SK-N-SH (cell line): ENCODE measurements around the gene POLR1A. TPM values are rescaled to one million over a fixed set of nuclear protein-coding genes. Genes with fewer than 3 reads are reported as not detected.

Experiments used
- CTCF ChIA-PET: fragments of 300-600, 350-600 bp; formaldehyde crosslinking; extraction: SDS; loops from one replicate; lab custom pipeline; 2021; lab: Yijun Ruan, JAX
- POLR2A ChIA-PET: fragments of 350-600 bp; sonication (Branson Sonifier 250); formaldehyde crosslinking; extraction: SDS; loops from one replicate; lab custom pipeline; 2020; ENCODE audit warnings: antibody characterized with exemption, inconsistent platforms; lab: Yijun Ruan, JAX
- DNase-seq: peaks from one replicate; pipeline ENCODE4 v3.0.0; 2012
- H2AFZ ChIP-seq: fragments of 200-600 bp; sonication (generic); 2 replicates; pipeline ENCODE4 v1.8.1; 2016; ENCODE audit warnings: antibody characterized with exemption, mild to moderate bottlenecking, low read depth
- H3F3A ChIP-seq: fragments of 200-600 bp; sonication (generic); replicated peaks from 2 replicates; pipeline ENCODE3; 2016; ENCODE audit warnings: antibody characterized with exemption, mild to moderate bottlenecking; ENCODE audit not compliant: insufficient read depth
- H3K27ac ChIP-seq, 2 experiments: fragments of 200-500 bp in 1 of 2; fragments of 200-600 bp in 1 of 2; sonication (Bioruptor generic) in 1 of 2; sonication (generic), shearing (Covaris generic) in 1 of 2; 2 replicates each; pipeline versions ENCODE4 v1.5.1 to v1.6.1; 2014 to 2016; ENCODE audit warnings: low read depth in 2 of 2, inconsistent platforms in 1 of 2, low read length in 1 of 2, mild to moderate bottlenecking in 1 of 2, mixed read lengths in 1 of 2
- H3K27me3 ChIP-seq: fragments of 200-600 bp; sonication (generic), shearing (Covaris generic); 2 replicates; pipeline ENCODE4 v1.6.1; 2016; ENCODE audit warnings: mixed run types; ENCODE audit not compliant: insufficient read depth
- H3K36me3 ChIP-seq, 2 experiments: fragments of 200-500 bp in 1 of 2; fragments of 200-600 bp in 1 of 2; sonication (Bioruptor generic) in 1 of 2; sonication (generic) in 1 of 2; replicated peaks in 1 of 2; 2 replicates each; pipeline versions ENCODE3 to v1.5.1; 2014 to 2016; ENCODE audit warnings: low read length in 1 of 2, mild to moderate bottlenecking in 1 of 2; ENCODE audit not compliant: insufficient read depth in 2 of 2, control insufficient read depth in 1 of 2
- H3K4me1 ChIP-seq, 2 experiments: fragments of 200-500 bp in 1 of 2; fragments of 200-600 bp in 1 of 2; sonication (Bioruptor generic) in 1 of 2; sonication (generic), shearing (Covaris generic) in 1 of 2; 2 replicates each; pipeline versions ENCODE4 v1.5.1 to v1.6.1; 2014 to 2016; ENCODE audit warnings: low read depth in 1 of 2, low read length in 1 of 2, mixed run types in 1 of 2; ENCODE audit not compliant: insufficient read depth in 2 of 2, control insufficient read depth in 1 of 2
- H3K4me2 ChIP-seq: fragments of 200-600 bp; sonication (generic), shearing (Covaris generic); 2 replicates; pipeline ENCODE4 v1.6.1; 2017; ENCODE audit warnings: mixed run types
- H3K4me3 ChIP-seq, 2 experiments: fragments of 200-500 bp in 1 of 2; fragments of 200-600 bp in 1 of 2; sonication (Bioruptor generic) in 1 of 2; sonication (generic), shearing (Covaris generic) in 1 of 2; 2 replicates each; pipeline versions ENCODE4 v1.5.1 to v1.8.1; 2014 to 2016; ENCODE audit warnings: low read depth in 2 of 2, inconsistent platforms in 1 of 2, low read length in 1 of 2, mild to moderate bottlenecking in 1 of 2, mixed read lengths in 1 of 2, moderate library complexity in 1 of 2
- H3K79me2 ChIP-seq: fragments of 200-600 bp; sonication (generic); 2 replicates; pipeline ENCODE4 v1.8.1; 2017; ENCODE audit warnings: mild to moderate bottlenecking; ENCODE audit not compliant: insufficient read depth
- H3K9ac ChIP-seq: fragments of 200-600 bp; sonication (generic); 2 replicates; pipeline ENCODE4 v1.6.1; 2017; ENCODE audit warnings: mixed run types
- H3K9me2 ChIP-seq: fragments of 200-600 bp; sonication (generic); 2 replicates; pipeline ENCODE4 v1.6.1; 2017; ENCODE audit warnings: mixed run types
- H3K9me3 ChIP-seq: fragments of 200-600 bp; sonication (generic); 2 replicates; pipeline ENCODE4 v1.6.1; 2017; ENCODE audit warnings: mixed run types, mild to moderate bottlenecking, moderate library complexity
- H4K20me1 ChIP-seq: fragments of 200-600 bp; sonication (generic); 2 replicates; pipeline ENCODE4 v1.6.1; 2017; ENCODE audit warnings: mild to moderate bottlenecking, mixed run types; ENCODE audit not compliant: insufficient read depth
- ELF1 ChIP-seq: IDR thresholded peaks from 2 replicates; pipeline ENCODE4 v1.4.0; 2012
- EP300 ChIP-seq, 2 experiments: IDR thresholded peaks; 2 replicates each; pipeline versions ENCODE4 v1.4.0 to v1.6.1; 2012; ENCODE audit warnings: borderline replicate concordance in 1 of 2, low read depth in 1 of 2, low read length in 1 of 2
- FOSL2 ChIP-seq: IDR thresholded peaks from 2 replicates; pipeline ENCODE4 v1.4.0; 2012; ENCODE audit warnings: low read depth, mild to moderate bottlenecking, moderate library complexity, borderline replicate concordance
- FOXJ3 ChIP-seq: sonication (generic); formaldehyde crosslinking; IDR thresholded peaks from 2 replicates; pipeline ENCODE4 v1.5.1; 2020; ENCODE audit warnings: mild to moderate bottlenecking, missing genetic modification reagents
- MAX ChIP-seq: IDR thresholded peaks from 2 replicates; pipeline ENCODE4 v1.4.0; 2012; ENCODE audit warnings: low read depth
- MEF2A ChIP-seq: IDR thresholded peaks from 2 replicates; pipeline ENCODE4 v1.4.0; 2012; ENCODE audit warnings: low read depth, borderline replicate concordance
- MXI1 ChIP-seq: IDR thresholded peaks from 2 replicates; pipeline ENCODE4 v1.6.1; 2012; ENCODE audit warnings: mild to moderate bottlenecking, low read depth, low read length, improper control_type of control experiment
- NRF1 ChIP-seq: IDR thresholded peaks from 2 replicates; pipeline ENCODE4 v1.6.1; 2012; ENCODE audit warnings: low read depth, mild to moderate bottlenecking, low read length
- POLR2AphosphoS5 ChIP-seq: IDR thresholded peaks from 2 replicates; pipeline ENCODE4 v1.6.1; 2012; ENCODE audit warnings: low read depth, low read length
- RAD21 ChIP-seq: IDR thresholded peaks from 2 replicates; pipeline ENCODE4 v1.6.1; 2012; ENCODE audit warnings: mild to moderate bottlenecking, low read length
- SIN3A ChIP-seq: IDR thresholded peaks from 2 replicates; pipeline ENCODE4 v1.6.1; 2012; ENCODE audit warnings: low read depth, mild to moderate bottlenecking, low read length, moderate library complexity, borderline replicate concordance
- TCF12 ChIP-seq: IDR thresholded peaks from 2 replicates; pipeline ENCODE4 v1.4.0; 2012
- USF2 ChIP-seq: fragments of 150-350 bp; IDR thresholded peaks from 2 replicates; pipeline ENCODE4 v1.6.1; 2017; ENCODE audit warnings: antibody characterized with exemption, low read length, low read depth, borderline replicate concordance
- YY1 ChIP-seq: IDR thresholded peaks from 2 replicates; pipeline ENCODE4 v1.4.0; 2012; ENCODE audit warnings: low read depth, mild to moderate bottlenecking
- WGBS: methylation state at CpG from one replicate; pipeline ENCODE4 v1.1.6; 2017; ENCODE audit warnings: low lambda C conversion rate; 5-methylcytosine and 5-hydroxymethylcytosine counted together
- polyA plus RNA-seq, 3 experiments: library from polyadenylated mRNA; depleted of rRNA; stranded (reverse); fragments of >200 nt; gene quantifications; 2 replicates each; pipeline ENCODE4 v1.2.3, GENCODE V29; 2012
- TF ChIP-seq, protein P1 (sequence below): fragments of 200-600 bp; sonication (generic); IDR thresholded peaks from 2 replicates; pipeline ENCODE4 v1.6.1; 2017; ENCODE audit warnings: antibody characterized with exemption, mild to moderate bottlenecking, moderate library complexity
- TF ChIP-seq, protein P2 (sequence below): IDR thresholded peaks from 2 replicates; pipeline ENCODE4 v1.4.0; 2012; ENCODE audit warnings: low read depth, borderline replicate concordance
- TF ChIP-seq, protein P3 (sequence below): IDR thresholded peaks from 2 replicates; pipeline ENCODE4 v1.6.1; 2012; ENCODE audit warnings: mild to moderate bottlenecking, low read depth, low read length, moderate library complexity

The POLR1A gene
- polyA plus RNA-seq, 1 of the 3 experiments (the other 2 are of a cell fraction): 6.1 TPM

DNA sequence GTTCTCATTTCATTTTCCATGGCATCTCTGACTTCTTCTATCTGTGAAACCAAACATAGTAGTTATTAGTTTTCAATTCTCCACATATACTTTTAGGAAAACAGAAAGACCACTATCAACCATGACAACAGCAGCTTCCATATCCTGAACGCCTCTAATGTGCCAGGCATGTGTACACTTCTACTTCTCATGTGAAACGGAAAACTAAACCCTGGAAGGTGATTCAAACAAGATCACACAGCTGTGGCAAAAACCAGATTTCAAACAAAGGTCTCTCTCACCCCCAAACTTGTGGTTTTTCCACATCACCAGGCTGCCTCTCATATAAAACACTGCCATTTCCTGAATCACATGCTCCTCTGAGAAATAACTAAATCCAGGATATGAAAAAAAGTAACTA lies 42.1 kb upstream of the POLR1A start:
- H3K4me2 ChIP-seq: no peak overlapping the region
- H3K36me3 ChIP-seq: peaks cover 69 to 79% of the 10 kb centered on the region in 2 experiments
- H3K9me2 ChIP-seq: no peaks in the 10 kb centered on the region
- peaks cover 12% of the 10 kb centered on the region for H3F3A ChIP-seq
- CTCF ChIA-PET: no interaction called here
- no peaks in the 10 kb centered on the region for H3K9me3 ChIP-seq
- H3K79me2 ChIP-seq: no peaks in the 10 kb centered on the region
- H3K4me1 ChIP-seq: no peaks in the 10 kb centered on the region
- H3K4me3 ChIP-seq: no peak overlapping the region
- WGBS: 100% methylated on average over 2 of the region's 2 CpGs
- H3K27ac ChIP-seq: no peak overlapping the region
- no peak overlapping the region for H3K9ac ChIP-seq
- POLR2A ChIA-PET: interaction anchor here (0.6 kb wide), 1 partner anchor 48 kb away, joined by 3 read pairs; no protein-coding TSS in a partner anchor
- TF ChIP-seq YY1 (no peak), POLR2AphosphoS5 (no peak), FOSL2 (no peak), FOXJ3 (CRISPR knock-in tag) (no peak), EP300 (IDR thresholded peaks at IDR 0.05; ENCODE audit: borderline replicate concordance in 1 of 2, low read depth in 1 of 2, low read length in 1 of 2) (no peak), MEF2A (no peak), MAX (no peak), MXI1 (no peak), RAD21 (no peak), TCF12 (no peak), SIN3A (no peak), USF2 (no peak), NRF1 (no peak), ELF1 (no peak)
- TF ChIP-seq, protein P1, sequence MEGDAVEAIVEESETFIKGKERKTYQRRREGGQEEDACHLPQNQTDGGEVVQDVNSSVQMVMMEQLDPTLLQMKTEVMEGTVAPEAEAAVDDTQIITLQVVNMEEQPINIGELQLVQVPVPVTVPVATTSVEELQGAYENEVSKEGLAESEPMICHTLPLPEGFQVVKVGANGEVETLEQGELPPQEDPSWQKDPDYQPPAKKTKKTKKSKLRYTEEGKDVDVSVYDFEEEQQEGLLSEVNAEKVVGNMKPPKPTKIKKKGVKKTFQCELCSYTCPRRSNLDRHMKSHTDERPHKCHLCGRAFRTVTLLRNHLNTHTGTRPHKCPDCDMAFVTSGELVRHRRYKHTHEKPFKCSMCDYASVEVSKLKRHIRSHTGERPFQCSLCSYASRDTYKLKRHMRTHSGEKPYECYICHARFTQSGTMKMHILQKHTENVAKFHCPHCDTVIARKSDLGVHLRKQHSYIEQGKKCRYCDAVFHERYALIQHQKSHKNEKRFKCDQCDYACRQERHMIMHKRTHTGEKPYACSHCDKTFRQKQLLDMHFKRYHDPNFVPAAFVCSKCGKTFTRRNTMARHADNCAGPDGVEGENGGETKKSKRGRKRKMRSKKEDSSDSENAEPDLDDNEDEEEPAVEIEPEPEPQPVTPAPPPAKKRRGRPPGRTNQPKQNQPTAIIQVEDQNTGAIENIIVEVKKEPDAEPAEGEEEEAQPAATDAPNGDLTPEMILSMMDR: no peak
- TF ChIP-seq, protein P2, sequence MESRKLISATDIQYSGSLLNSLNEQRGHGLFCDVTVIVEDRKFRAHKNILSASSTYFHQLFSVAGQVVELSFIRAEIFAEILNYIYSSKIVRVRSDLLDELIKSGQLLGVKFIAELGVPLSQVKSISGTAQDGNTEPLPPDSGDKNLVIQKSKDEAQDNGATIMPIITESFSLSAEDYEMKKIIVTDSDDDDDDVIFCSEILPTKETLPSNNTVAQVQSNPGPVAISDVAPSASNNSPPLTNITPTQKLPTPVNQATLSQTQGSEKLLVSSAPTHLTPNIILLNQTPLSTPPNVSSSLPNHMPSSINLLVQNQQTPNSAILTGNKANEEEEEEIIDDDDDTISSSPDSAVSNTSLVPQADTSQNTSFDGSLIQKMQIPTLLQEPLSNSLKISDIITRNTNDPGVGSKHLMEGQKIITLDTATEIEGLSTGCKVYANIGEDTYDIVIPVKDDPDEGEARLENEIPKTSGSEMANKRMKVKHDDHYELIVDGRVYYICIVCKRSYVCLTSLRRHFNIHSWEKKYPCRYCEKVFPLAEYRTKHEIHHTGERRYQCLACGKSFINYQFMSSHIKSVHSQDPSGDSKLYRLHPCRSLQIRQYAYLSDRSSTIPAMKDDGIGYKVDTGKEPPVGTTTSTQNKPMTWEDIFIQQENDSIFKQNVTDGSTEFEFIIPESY: no peak
- TF ChIP-seq, protein P3, sequence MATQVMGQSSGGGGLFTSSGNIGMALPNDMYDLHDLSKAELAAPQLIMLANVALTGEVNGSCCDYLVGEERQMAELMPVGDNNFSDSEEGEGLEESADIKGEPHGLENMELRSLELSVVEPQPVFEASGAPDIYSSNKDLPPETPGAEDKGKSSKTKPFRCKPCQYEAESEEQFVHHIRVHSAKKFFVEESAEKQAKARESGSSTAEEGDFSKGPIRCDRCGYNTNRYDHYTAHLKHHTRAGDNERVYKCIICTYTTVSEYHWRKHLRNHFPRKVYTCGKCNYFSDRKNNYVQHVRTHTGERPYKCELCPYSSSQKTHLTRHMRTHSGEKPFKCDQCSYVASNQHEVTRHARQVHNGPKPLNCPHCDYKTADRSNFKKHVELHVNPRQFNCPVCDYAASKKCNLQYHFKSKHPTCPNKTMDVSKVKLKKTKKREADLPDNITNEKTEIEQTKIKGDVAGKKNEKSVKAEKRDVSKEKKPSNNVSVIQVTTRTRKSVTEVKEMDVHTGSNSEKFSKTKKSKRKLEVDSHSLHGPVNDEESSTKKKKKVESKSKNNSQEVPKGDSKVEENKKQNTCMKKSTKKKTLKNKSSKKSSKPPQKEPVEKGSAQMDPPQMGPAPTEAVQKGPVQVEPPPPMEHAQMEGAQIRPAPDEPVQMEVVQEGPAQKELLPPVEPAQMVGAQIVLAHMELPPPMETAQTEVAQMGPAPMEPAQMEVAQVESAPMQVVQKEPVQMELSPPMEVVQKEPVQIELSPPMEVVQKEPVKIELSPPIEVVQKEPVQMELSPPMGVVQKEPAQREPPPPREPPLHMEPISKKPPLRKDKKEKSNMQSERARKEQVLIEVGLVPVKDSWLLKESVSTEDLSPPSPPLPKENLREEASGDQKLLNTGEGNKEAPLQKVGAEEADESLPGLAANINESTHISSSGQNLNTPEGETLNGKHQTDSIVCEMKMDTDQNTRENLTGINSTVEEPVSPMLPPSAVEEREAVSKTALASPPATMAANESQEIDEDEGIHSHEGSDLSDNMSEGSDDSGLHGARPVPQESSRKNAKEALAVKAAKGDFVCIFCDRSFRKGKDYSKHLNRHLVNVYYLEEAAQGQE: no peak
- H3K27me3 ChIP-seq: no peaks in the 10 kb centered on the region
- DNase-seq: no peak
- H2AFZ ChIP-seq: no peak overlapping the region
- no peaks in the 10 kb centered on the region for H4K20me1 ChIP-seq
